Measurements from ENCODE around the gene HRH4.

DNA sequence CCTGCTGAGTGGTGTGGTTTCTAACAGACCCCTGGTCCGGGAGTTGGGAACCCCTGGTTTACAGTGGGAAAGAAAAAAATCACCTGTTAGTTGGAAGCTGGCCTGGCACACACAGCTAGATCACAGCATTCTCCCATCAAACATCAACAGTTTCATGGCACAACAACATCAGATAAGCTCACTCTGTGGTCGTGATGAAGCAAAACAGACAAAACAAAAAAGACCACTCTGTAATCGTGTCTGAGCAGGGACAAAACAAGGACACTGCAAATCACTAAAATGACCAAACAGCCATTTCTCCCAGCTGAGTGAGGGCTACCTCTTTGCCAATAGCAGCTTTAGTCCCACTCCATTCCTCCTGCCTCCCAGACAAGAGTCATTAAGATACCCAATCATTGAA, 43.0 kb upstream of the HRH4 start:
- TF ChIP-seq CTCF (optimal IDR thresholded peaks at IDR 0.05 in 1 of 3, IDR thresholded peaks at IDR 0.05 in 1 of 3, conservative IDR thresholded peaks at IDR 0.05 in 1 of 3; ENCODE audit: extremely low read depth in 1 of 3, insufficient read depth in 2 of 3, low read length in 3 of 3) (no peak), EZH2 (IDR thresholded peaks at IDR 0.05; ENCODE audit: low read length) (no peak)

Data from keratinocyte (primary cell).